Measurements from ENCODE around the gene ANKRD1. TPM values are rescaled to one million over a fixed set of nuclear protein-coding genes. Genes with fewer than 3 reads are reported as not detected.
"Not testable (repeated sequence)": the region's sequence is repeated elsewhere in the genome, so short reads cannot be mapped to it uniquely, and the experiment has no call there.

ANKRD1 gene
- total and polyA plus RNA-seq, 2 donors (not counting 3 experiments of a cell fraction or from before 2014, with no cell fraction given), result 593 to 664 TPM

DNA sequence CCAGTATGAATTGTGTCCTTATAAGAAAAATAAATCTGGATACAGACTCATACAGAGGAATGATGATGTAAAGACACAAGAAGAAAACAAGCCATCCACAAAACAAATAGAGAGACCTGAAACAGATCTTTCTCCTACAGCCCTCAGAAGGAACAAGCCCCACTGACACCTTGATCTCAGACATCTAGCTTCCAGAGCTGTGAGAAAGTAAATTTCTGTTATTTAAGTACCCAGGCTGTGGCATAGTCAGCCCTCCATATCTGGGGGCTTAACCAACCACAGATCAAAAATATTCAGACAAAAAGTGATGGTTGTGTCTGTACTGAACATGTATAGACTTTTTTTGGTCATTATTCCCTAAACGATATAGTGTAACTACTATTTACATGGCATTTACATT, 23.9 kb upstream of the ANKRD1 start:
- no peaks in the 10 kb centered on the region for H3K27me3 ChIP-seq (ENCODE audit: control insufficient read depth in 2 of 2, insufficient read depth in 2 of 2, low read length in 2 of 2)
- POLR2A ChIA-PET, result no interaction called here
- no peak for DNase-seq (ENCODE audit: low read depth, low spot score)
- TF ChIP-seq POLR2AphosphoS5 (IDR thresholded peaks at IDR 0.05; ENCODE audit: insufficient read depth, low read depth, low read length), result no peak
- no peak for TF ChIP-seq FOS (IDR thresholded peaks at IDR 0.05; ENCODE audit: borderline replicate concordance, insufficient read depth, low read length)
- TF ChIP-seq JUN (IDR thresholded peaks at IDR 0.05; ENCODE audit: borderline replicate concordance, insufficient read depth, insufficient read length, low read depth), result no peak
- no peak for TF ChIP-seq EZH2 (IDR thresholded peaks at IDR 0.05; ENCODE audit: borderline replicate concordance, low read depth, low read length, severe bottlenecking)
- no peak for TF ChIP-seq GATA2 (IDR thresholded peaks at IDR 0.05; ENCODE audit: insufficient read depth, insufficient read length, low read depth, low read length)
- TF ChIP-seq POLR2A (IDR thresholded peaks at IDR 0.05; ENCODE audit: low read depth, low read length), result no peak
- TF ChIP-seq, protein P1, sequence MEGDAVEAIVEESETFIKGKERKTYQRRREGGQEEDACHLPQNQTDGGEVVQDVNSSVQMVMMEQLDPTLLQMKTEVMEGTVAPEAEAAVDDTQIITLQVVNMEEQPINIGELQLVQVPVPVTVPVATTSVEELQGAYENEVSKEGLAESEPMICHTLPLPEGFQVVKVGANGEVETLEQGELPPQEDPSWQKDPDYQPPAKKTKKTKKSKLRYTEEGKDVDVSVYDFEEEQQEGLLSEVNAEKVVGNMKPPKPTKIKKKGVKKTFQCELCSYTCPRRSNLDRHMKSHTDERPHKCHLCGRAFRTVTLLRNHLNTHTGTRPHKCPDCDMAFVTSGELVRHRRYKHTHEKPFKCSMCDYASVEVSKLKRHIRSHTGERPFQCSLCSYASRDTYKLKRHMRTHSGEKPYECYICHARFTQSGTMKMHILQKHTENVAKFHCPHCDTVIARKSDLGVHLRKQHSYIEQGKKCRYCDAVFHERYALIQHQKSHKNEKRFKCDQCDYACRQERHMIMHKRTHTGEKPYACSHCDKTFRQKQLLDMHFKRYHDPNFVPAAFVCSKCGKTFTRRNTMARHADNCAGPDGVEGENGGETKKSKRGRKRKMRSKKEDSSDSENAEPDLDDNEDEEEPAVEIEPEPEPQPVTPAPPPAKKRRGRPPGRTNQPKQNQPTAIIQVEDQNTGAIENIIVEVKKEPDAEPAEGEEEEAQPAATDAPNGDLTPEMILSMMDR (IDR thresholded peaks at IDR 0.05; ENCODE audit: extremely low read depth in 1 of 2, insufficient read depth in 1 of 2, low read depth in 1 of 2, low read length in 2 of 2), result no peak
- TF ChIP-seq MYC (IDR thresholded peaks at IDR 0.05; ENCODE audit: low read depth, low read length), result no peak
- TF ChIP-seq, protein P2, sequence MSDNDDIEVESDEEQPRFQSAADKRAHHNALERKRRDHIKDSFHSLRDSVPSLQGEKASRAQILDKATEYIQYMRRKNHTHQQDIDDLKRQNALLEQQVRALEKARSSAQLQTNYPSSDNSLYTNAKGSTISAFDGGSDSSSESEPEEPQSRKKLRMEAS (IDR thresholded peaks at IDR 0.05; ENCODE audit: insufficient read depth, insufficient read length), result no peak
- dilution Hi-C loops (cut with MboI; ENCODE audit: extremely low pct_ligation_motif_present, low sequenced_read_pairs), result no loop called here
- CTCF ChIA-PET, result interaction anchor here (2.5 kb wide), 1 partner anchor 33 kb away, joined by 6 read pairs; no protein-coding TSS in a partner anchor
- no peaks in the 10 kb centered on the region for H3K9me1 ChIP-seq (replicated peaks; ENCODE audit: control insufficient read depth, extremely low read depth, insufficient read depth, low read length)
- H3K9ac ChIP-seq (replicated peaks; ENCODE audit: extremely low read depth, insufficient read depth, low read length), result no peak overlapping the region
- no peak for FAIRE-seq
- H2AFZ ChIP-seq (ENCODE audit: low read depth, low read length), result no peak overlapping the region
- no peaks in the 10 kb centered on the region for H4K20me1 ChIP-seq (replicated peaks; ENCODE audit: control insufficient read depth, extremely low read depth, insufficient read depth, low read length)
- H3K4me3 ChIP-seq (replicated peaks in 1 of 3; ENCODE audit: insufficient read depth in 1 of 3, low read depth in 1 of 3, low read length in 3 of 3), result no peak overlapping the region
- no peaks in the 10 kb centered on the region for H3K9me3 ChIP-seq (replicated peaks; ENCODE audit: control insufficient read depth, insufficient read depth, low read length)
- H3K36me3 ChIP-seq (ENCODE audit: control insufficient read depth in 2 of 2, extremely low read depth in 1 of 2, insufficient read depth in 2 of 2, low read length in 2 of 2), result no peaks in the 10 kb centered on the region
- no peak overlapping the region for H3K4me2 ChIP-seq (ENCODE audit: insufficient read depth, low read length)
- intact Hi-C loops (cut with micrococcal nuclease), result no loop called here
- H3K79me2 ChIP-seq (ENCODE audit: control insufficient read depth, insufficient read depth, low read length), result no peaks in the 10 kb centered on the region
- H3K4me1 ChIP-seq (ENCODE audit: control insufficient read depth, extremely low read depth, insufficient read depth, low read length), result peaks cover 4% of the 10 kb centered on the region
- H3K27ac ChIP-seq (ENCODE audit: insufficient read depth, low read depth, low read length), result no peak overlapping the region
- BruUV-seq (replicated peaks), result no TSS peak

DNA sequence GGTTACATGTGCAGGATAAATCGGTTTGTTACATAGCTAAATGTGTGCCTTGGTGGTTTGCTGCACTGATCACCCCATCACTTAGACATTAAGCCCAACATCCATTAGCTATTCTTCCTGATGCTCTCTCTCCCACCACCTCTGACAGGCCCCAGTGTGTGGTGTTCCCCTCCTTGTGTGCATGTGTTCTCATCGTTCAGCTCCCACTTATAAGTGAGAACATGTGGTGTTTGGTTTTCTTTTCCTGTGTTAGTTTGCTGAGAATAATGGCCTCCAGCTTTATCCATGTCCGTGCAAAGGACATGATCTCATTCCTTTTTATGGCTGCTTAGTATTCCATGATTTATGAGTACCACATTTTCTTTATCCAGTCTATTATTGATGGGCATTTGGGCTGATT, 22.1 kb upstream of the ANKRD1 start:
- H3K9me3 ChIP-seq (replicated peaks; ENCODE audit: control insufficient read depth, insufficient read depth, low read length); BruUV-seq (replicated peaks); H3K27ac ChIP-seq (ENCODE audit: insufficient read depth, low read depth, low read length); H3K4me2 ChIP-seq (ENCODE audit: insufficient read depth, low read length); dilution Hi-C loops (cut with MboI; ENCODE audit: extremely low pct_ligation_motif_present, low sequenced_read_pairs); H2AFZ ChIP-seq (ENCODE audit: low read depth, low read length); POLR2A ChIA-PET; H3K36me3 ChIP-seq (ENCODE audit: control insufficient read depth in 2 of 2, extremely low read depth in 1 of 2, insufficient read depth in 2 of 2, low read length in 2 of 2); DNase-seq (ENCODE audit: low read depth, low spot score); H3K79me2 ChIP-seq (ENCODE audit: control insufficient read depth, insufficient read depth, low read length); intact Hi-C loops (cut with micrococcal nuclease); FAIRE-seq; H3K27me3 ChIP-seq (ENCODE audit: control insufficient read depth in 2 of 2, insufficient read depth in 2 of 2, low read length in 2 of 2); H3K9me1 ChIP-seq (replicated peaks; ENCODE audit: control insufficient read depth, extremely low read depth, insufficient read depth, low read length); H3K9ac ChIP-seq (replicated peaks; ENCODE audit: extremely low read depth, insufficient read depth, low read length); H3K4me3 ChIP-seq (replicated peaks in 1 of 3; ENCODE audit: insufficient read depth in 1 of 3, low read depth in 1 of 3, low read length in 3 of 3); H3K4me1 ChIP-seq (ENCODE audit: control insufficient read depth, extremely low read depth, insufficient read depth, low read length); H4K20me1 ChIP-seq (replicated peaks; ENCODE audit: control insufficient read depth, extremely low read depth, insufficient read depth, low read length): not testable (repeated sequence)
- CTCF ChIA-PET, result interaction anchor here (0.6 to 2.5 kb wide), 5 partner anchors 12 to 308 kb away, joined by 3 to 6 read pairs (median 3); no protein-coding TSS in a partner anchor
